Ascending aorta (tissue), 2 donors: Measurements from ENCODE around the gene LRGUK. TPM values are rescaled to one million over a fixed set of nuclear protein-coding genes. Genes with fewer than 3 reads are reported as not detected.

ENCODE experiments used
- DNase-seq, 2 donors: peaks; one replicate each; pipeline ENCODE4 v3.0.0-alpha.2; 2019; ENCODE audit warnings: low spot score in 2 of 2
- H3K27ac ChIP-seq, 2 donors: fragments of 200-600 bp; sonication (generic); one replicate each; pipeline ENCODE4 v1.5.1; 2016 to 2017; ENCODE audit warnings: mild to moderate bottlenecking in 1 of 2
- H3K27me3 ChIP-seq: fragments of 200-600 bp; sonication (generic); one replicate; pipeline ENCODE4 v1.5.1; 2017
- H3K36me3 ChIP-seq, 2 donors: fragments of 200-600 bp; sonication (generic); one replicate each; pipeline ENCODE4 v1.5.1; 2016
- H3K4me1 ChIP-seq, 2 donors: fragments of 200-600 bp; sonication (generic); one replicate each; pipeline ENCODE4 v1.5.1; 2016 to 2017; ENCODE audit warnings: mild to moderate bottlenecking in 1 of 2
- H3K4me3 ChIP-seq, 2 donors: fragments of 200-600 bp; sonication (generic); one replicate each; pipeline ENCODE4 v1.5.1; 2016 to 2017; ENCODE audit warnings: mild to moderate bottlenecking in 1 of 2
- H3K9me3 ChIP-seq, 2 donors: fragments of 200-600 bp; sonication (generic); one replicate each; pipeline ENCODE4 v1.5.1; 2016
- CTCF ChIP-seq, 3 experiments: fragments of 200-600 bp in 2 of 3; fragments of 450-650 bp in 1 of 3; sonication (generic) in 2 of 3; IDR thresholded peaks; one replicate each; pipeline ENCODE4 v1.5.1; 2016 to 2019; ENCODE audit warnings: antibody characterized with exemption in 3 of 3, mild to moderate bottlenecking in 1 of 3, moderate library complexity in 1 of 3
- intact Hi-C: fragments of 100-400 bp; cut with DNase I; formaldehyde crosslinking; loops from one replicate; pipeline ENCODE4 v1.15.1; 2023
- total RNA-seq: library from RNA; depleted of rRNA; stranded (reverse); fragments of >200 nt; gene quantifications from one replicate; pipeline ENCODE4 v1.1.0, GENCODE V29; 2016

Gene LRGUK
- total RNA-seq, 1 donor from 2014 or later: not detected

DNA sequence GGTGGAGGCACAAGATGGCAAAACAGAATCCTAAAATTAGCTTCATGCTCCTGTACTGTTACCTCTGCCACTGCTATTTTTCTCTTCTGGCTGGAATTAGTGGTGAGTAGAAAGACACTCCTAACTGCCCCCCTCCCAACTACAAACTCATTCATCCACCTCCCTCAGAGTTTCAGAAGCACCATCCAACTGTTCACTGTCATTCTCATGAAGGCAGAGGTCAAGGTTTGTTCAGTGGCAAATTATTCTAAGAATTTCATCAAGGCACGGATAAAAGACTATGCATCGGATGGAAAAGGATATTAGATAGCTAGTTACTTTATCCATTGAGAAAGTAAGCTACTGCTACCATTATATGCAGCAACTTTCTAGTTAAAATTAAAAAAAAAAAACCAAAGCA is 59.7 kb downstream of the LRGUK start:
- intact Hi-C loops: no loop called here
- Histone ChIP-seq H3K27me3 (no peaks in the 10 kb centered on the region), H3K4me1 (no peaks in the 10 kb centered on the region), H3K4me3 (no peak overlapping the region), H3K36me3 (no peaks in the 10 kb centered on the region), H3K27ac (no peak overlapping the region), H3K9me3 (no peaks in the 10 kb centered on the region)
- no peak for DNase-seq
- TF ChIP-seq CTCF (IDR thresholded peaks at IDR 0.05): no peak

DNA sequence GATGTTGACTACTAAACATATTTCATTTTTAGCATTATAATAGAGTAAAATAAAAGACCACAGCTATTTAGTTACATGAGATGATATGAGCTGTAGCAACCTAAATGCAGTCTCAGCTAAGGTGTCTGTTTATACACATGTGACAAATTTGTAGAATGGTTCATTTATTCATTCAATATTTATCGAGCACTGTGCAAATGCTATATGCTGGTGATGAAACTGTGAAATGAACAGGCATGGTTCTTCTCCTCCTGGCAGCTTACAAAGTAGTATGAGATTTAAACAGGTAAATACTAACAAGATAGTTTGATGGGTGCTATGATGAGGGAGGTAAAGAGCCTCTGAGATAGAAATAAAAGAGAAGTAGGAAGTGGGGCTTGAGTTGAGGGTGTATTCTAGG is 60.8 kb downstream of the LRGUK start:
- intact Hi-C loops: no loop called here
- H3K4me1 ChIP-seq: no peaks in the 10 kb centered on the region
- H3K9me3 ChIP-seq: no peaks in the 10 kb centered on the region
- H3K27me3 ChIP-seq: no peaks in the 10 kb centered on the region
- no peak overlapping the region for H3K4me3 ChIP-seq
- TF ChIP-seq CTCF (IDR thresholded peaks at IDR 0.05): no peak
- no peak for DNase-seq
- H3K27ac ChIP-seq: no peak overlapping the region
- no peaks in the 10 kb centered on the region for H3K36me3 ChIP-seq

GRCh38 chr7:134188311-134188710 is 61.2 kb downstream of the LRGUK start:
- no peak overlapping the region for H3K4me3 ChIP-seq
- no peak overlapping the region for H3K27ac ChIP-seq
- no peaks in the 10 kb centered on the region for H3K9me3 ChIP-seq
- TF ChIP-seq CTCF (IDR thresholded peaks at IDR 0.05): no peak
- intact Hi-C loops: no loop called here
- H3K36me3 ChIP-seq: no peaks in the 10 kb centered on the region
- no peaks in the 10 kb centered on the region for H3K4me1 ChIP-seq
- DNase-seq: no peak
- H3K27me3 ChIP-seq: no peaks in the 10 kb centered on the region

DNA sequence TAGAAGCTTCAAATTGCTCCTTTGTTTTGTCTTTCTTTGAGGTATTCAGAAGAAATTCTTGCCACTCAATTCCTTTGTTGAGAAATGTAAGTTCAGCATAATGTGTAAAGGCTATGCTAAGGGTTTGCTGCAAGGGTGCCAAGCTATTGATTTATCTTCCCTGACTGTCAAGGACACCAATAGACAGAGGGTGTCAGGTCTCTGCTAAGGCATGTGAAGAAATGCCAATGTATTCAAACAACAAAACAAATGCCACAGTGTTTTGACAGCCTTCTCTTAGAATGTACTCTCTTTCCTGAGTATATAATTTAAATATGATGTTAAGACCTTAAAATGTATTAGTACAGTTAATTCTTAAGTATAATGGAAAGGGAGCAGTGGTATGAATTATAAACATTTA is 62.4 kb downstream of the LRGUK start:
- Histone ChIP-seq H3K27ac (no peak overlapping the region), H3K27me3 (no peaks in the 10 kb centered on the region), H3K9me3 (no peaks in the 10 kb centered on the region), H3K4me3 (no peak overlapping the region), H3K4me1 (no peaks in the 10 kb centered on the region), H3K36me3 (no peaks in the 10 kb centered on the region)
- DNase-seq: no peak
- intact Hi-C loops: no loop called here
- no peak for TF ChIP-seq CTCF (IDR thresholded peaks at IDR 0.05)

GRCh38 chr7:134191876-134192275 is 64.7 kb downstream of the LRGUK start:
- no peak overlapping the region for H3K27ac ChIP-seq
- no peak for TF ChIP-seq CTCF (IDR thresholded peaks at IDR 0.05)
- no peaks in the 10 kb centered on the region for H3K9me3 ChIP-seq
- no peak overlapping the region for H3K4me3 ChIP-seq
- no peaks in the 10 kb centered on the region for H3K27me3 ChIP-seq
- no peak for DNase-seq
- intact Hi-C loops: no loop called here
- no peaks in the 10 kb centered on the region for H3K36me3 ChIP-seq
- H3K4me1 ChIP-seq: no peaks in the 10 kb centered on the region

DNA sequence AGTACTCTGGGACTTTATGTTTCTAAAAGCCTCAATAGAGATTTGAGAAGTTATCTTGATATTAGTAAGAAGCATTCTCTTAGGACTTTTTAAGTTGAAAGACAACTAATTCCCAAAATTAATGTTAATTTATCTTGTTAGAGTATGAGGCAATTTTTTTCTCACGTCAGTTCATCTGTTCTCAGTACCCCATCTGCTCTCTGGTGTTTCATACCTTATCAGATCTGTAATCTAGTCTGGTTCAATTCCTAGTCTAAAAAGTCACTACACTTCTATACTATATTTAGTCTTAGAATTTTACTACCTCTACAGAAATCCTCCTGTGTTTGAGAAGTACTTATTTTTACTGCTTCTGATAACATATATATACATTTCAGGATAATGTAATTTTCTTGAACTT is 66.1 kb downstream of the LRGUK start:
- H3K9me3 ChIP-seq: no peaks in the 10 kb centered on the region
- no peak overlapping the region for H3K4me3 ChIP-seq
- intact Hi-C loops: no loop called here
- no peak for TF ChIP-seq CTCF (IDR thresholded peaks at IDR 0.05)
- no peak for DNase-seq
- no peak overlapping the region for H3K27ac ChIP-seq
- no peaks in the 10 kb centered on the region for H3K36me3 ChIP-seq
- H3K4me1 ChIP-seq: no peaks in the 10 kb centered on the region
- no peaks in the 10 kb centered on the region for H3K27me3 ChIP-seq
